Fibroblast of skin of right biceps (primary cell): Measurements from ENCODE around the gene SLC25A6.
A peak's percentile ranks its signal among the peaks of the same experiment; 100 is the strongest.
"Not testable (repeated sequence)": the region's sequence is repeated elsewhere in the genome, so short reads cannot be mapped to it uniquely, and the experiment has no call there.

Experiments used
- DNase-seq: peaks from one replicate; pipeline ENCODE4 v3.0.0-alpha.2; 2013

The SLC25A6 gene

DNA sequence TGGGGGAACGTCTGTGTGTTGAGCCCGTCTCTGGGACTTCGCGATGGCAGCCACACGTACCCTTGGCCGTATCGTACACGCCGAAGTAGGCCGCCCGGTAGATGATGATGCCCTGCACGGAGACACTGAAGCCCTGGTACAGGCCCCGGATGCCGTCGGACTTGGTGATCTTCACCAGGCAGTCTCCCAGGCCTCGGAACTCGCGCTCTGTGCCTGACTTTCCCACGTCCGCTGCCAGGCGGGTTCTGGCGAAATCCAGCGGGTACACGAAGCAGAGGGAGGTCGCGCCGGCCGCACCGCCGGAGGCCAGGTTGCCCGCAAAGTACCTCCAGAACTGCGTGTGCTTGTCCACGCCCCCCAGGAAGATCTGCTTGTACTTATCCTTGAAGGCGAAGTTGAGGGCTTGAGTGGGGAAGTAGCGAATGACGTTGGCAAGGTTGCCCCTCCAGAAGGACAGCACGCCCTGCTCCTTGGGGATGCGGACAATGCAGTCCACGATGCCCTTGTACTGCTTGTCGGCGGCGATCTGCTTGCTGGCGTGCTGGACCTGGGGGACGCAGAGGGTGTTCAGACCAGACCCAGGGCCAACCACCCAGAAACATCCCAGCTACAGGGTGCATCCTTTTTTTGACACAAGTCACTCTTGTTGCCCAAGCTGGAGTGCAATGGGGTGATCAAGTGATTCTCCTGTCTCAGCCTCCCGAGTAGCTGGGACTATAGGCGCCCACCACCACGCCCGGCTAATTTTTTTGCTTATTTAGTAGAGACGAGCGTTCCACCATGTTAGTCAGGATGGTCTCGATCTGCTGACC, 2.5 kb downstream of the SLC25A6 start:
- no peak for DNase-seq

DNA sequence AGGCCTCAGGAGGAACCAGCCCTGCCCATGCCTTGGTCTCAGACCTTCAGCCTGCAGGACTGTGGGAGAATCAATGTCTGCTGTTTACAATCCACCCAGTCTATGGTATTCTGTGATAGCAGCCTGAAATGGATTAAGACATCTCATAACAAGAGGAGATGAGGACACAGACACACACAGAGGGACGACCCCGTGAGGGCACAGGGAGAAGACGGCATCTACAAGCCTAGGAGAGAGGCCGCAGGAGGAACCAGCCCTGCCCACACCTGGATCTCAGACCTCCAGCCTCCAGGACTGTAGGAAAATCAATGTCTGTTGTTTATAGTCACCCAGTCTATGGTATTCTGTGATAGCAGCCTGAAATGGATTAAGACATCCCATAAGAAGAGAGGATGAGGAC, 3.3 kb downstream of the SLC25A6 start:
- no peak for DNase-seq

DNA sequence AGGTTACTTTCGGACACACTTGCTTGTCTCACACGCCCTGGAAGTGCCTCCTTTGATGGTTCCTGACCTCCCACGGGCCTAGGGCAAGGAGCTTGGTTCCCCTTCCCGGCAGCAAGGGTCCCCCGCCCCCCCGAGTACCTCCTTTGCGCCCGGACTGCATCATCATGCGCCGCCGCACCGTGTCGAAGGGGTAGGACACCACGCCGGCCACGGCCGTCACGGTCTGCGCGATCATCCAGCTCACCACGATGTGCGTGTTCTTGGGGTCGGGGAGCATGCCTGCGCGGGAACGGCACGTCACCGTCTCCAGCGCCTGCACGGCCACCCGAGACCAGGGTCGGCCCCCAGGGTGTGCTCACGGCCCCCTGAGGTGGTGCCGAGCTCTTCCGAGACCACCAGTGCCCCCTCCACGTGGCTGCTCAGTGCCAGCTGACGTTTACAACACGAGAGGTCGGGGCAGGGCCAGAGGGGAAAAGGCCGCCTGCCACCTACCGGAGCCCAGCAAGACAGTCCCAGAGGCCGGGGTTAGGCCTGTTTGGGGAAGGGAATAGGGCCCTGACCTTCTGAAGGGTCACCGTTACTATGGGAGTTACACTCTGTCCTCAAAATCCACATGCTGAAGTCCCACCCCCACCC, 4.7 kb downstream of the SLC25A6 start:
- DNase-seq, result no peak

DNA sequence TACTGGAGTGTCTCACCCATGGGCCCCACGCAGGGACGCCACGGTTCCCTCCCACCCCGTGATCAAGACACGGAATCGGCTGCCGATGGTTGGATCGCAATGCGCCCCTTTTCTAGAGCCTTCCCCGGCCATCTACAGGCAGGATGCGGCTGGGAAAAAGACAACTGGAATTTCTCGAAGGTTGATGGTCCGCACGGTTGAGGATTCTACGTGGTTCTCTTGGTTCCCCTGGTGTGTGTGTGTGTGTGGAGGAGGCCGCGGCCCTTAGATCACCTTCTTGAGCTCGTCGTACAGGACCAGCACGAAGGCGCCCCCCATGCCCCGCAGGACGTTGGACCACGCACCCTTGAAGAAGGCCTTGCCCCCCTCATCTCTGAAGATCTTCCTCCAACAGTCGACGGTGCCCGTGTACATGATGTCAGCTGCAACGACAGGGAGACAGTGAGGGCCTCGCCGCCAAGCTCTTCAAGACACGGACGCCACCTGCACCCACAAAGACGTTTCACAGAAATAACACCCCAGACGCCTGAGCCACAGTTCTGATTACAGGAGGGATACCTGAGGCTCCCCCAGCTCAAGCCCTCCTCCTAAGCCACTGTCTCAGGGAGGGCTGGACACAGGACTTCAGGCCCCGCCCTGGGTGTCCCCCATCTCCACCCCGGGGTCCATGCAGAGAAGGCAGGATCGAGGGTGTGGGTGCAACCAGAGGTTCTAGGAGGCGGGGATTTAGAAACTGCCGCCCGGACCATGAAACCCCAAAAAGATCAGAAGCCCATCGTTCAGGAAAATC, 5.4 kb downstream of the SLC25A6 start:
- no peak for DNase-seq

DNA sequence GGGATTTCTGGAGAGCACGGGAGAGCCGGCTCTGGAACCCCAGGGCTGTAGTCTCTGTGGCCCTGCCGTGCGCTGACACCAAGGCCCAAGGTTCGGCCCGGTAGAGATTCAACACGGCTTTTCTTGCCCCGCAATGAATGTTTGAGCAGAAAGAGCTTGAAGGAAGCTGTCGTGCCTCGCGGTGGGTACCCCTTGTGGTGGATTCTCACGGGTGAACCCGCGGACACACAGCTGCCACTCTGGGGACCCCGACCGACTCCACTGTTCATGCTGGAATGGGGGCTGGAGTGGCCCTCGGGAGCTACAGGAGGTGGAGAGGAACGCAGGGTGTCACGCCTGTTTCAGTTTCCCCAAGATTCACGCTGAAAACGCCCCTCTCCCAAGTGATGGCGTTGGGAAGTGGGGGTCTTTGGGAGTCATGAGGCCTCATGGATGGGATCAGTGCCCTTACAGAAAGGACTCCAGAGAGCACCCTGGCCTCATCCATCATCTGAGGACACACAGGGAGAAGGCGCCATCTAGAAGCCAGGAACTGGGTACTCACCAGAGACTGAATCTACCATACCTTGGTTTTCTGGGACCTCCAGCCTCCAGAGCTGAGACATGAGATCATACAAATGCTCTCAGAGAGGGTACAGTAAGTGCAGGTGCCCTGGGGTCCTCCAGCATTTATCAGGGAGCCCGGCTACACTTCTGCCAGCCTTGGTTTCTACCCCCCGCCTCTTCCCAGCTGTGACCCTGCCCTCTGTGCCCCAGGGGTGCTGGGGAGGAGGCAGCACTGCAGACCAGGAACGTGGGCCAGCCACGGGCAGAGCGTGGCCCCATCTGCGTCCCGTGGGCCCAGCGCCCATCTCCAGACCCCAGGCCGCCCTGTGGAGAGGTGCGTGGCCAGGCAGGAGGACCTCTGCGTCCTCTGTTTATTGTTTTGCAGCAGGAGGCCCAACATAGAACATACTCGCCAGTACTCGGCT, 6.4 kb downstream of the SLC25A6 start:
- no peak for DNase-seq

DNA sequence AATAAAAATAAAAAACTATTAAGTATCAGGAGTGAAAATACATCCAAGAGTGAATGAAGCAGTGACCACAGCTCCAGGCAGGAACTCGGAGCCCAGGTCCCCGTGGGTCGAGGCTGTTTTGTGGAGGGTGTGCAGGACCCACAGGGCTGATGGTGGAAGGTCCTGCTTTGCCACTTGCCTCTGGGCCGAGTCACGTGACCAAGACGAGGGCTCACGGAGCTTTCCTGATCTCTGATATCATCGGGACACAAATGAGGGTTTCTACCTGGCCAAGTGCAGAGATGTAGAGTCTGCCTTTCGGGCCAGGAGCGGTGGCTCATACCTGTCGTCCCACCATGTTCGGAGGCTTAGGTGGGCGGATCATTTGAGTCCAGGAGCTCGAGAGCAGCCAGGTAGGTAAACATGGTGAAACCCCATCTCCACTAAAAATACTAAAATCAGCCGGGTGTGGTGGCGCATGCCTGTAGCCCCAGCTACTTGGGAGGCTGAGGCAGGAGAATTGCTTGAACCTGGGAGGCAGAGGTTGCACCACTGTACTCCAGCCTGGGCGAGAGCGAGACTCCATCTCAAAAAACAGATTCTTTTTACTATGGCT, 7.2 kb downstream of the SLC25A6 start:
- no peak for DNase-seq

DNA sequence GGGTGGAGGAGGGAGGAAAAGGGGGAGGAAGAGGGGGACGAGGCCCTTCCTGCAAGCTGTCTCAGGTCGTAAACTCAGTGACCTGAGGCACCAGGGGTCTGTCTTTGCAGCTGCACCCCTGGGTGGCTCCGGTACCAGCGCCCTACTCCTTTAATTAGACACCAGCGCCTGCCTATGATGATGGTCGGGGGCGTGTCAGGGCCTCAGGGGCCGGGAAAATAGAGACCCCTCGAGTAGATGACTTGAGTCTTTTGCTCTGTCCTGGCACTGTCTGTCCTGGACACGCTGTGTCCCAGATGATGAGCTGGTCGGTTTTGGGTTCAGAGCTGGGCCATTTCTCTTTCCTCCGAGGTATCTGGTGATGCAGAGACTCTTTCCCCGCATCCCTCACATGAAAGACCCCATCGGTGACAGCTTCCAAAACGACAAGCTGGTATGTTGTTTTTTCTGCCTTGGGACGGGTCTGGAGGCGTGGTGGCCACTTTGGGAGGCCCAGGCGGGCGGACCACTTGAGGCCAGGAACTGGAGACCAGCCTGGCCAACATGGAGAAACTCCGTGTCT, 11.2 kb downstream of the SLC25A6 start:
- no peak for DNase-seq

DNA sequence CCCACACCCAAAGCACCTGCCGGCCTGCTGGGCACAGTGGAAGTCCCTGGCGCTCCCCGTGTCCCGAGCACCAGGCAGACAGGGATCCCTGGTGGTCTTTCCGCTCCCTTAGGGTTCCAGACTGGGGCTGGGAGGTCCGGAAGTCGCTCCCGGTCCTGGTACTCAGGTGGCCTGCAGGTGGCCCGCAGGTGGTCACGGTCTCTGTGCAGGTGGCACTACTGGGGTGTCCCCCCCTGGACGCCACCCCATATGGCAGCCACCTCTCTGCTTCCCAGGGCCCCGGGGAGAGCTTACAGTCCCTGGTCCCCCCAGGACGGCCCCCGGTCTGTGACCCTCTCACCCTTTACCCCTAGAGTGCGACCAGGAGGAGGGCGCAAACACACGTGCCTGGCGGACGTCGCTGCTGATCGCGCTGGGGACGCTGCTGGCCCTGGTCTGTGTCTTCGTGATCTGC, 13.6 kb downstream of the SLC25A6 start:
- DNase-seq, result no peak

DNA sequence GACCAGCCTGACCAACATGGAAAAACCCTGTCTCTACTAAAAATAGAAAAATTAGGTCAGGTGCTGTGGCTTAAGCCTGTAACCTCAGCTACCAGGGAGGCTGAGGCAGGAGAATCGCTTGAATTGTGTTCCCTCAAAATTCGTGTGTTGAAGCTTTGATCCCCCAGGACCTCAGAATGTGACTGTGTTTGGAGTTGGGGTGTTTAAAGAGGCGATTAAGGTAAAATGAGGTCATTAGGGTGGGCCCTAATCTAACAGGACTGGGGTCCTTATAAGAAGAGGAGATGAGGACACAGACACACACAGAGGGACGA, 23.6 kb downstream of the SLC25A6 start:
- DNase-seq, result no peak

DNA sequence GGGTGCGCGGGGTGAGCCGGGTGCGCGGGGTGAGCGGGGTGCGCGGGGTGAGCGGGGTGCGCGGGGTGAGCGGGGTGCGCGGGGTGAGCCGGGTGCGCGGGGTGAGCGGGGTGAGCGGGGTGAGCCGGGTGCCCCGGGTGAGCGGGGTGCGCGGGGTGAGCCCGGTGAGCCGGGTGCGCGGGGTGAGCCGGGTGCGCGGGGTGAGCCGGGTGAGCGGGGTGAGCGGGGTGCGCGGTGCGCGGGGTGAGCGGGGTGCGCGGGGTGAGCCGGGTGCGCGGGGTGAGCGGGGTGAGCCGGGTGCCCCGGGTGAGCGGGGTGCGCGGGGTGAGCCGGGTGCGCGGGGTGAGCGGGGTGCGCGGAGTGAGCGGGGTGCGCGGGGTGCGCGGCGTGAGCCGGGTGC, 25.6 kb downstream of the SLC25A6 start:
- DNase-seq, result not testable (repeated sequence)

DNA sequence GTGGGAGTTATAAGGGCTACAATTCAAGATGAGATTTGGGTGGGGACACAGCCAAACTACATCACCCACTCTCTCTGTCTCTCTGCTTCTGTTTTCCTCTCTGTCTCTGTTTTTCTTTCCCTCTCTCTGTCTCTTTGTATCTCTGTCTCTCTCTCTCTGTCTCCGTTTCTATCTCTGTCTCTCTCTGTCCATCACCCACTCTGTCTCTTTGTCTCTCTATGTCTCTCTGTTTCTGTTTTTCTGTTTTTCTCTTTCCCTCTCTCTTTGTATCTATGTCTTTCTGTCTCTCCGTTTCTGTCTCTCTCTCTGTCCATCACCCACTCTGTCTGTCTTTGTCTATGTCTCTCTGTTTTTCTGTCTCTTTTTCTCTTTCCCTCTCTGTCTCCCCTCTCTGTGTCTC, 30.0 kb downstream of the SLC25A6 start:
- no peak for DNase-seq

DNA sequence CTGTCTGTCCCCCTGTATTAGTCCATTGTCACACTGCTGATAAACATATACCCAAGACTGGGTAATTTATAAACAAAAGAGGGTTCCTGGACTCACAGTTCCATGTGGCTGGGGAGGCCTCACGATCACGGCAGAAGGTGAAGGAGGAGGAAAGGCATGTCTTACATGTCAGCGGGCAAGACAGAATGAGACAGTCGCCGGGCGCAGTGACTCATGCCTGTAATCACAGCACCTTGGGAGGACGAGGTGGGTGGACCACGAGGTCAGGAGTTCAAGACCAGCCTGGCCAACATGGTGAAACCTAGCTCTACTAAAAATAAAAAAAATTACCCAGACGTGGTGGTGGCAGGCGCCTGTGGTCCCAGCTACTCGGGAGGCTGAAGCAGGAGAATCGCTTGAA, 30.6 kb downstream of the SLC25A6 start:
- peak; percentile 37 for DNase-seq

DNA sequence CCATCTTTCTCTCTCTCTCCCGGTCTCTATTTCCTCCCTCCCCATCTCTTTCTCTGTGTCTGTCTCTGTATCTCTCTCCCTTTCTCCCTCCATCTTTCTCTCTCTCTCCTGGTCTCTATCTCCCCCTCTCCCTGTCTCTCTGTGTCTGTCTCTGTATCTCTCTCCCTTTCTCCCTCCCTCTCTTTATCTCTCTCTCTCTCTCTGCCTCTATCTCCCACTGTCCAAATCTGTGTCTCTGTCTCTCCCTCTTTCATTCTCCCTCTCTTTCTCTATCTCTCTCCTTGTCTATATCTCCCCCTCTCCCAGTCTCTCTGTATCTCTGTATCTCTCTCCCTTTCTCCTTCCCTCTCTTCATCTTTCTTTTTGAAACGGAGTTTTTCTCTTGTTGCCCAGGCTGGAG, 31.7 kb downstream of the SLC25A6 start:
- DNase-seq, result no peak

DNA sequence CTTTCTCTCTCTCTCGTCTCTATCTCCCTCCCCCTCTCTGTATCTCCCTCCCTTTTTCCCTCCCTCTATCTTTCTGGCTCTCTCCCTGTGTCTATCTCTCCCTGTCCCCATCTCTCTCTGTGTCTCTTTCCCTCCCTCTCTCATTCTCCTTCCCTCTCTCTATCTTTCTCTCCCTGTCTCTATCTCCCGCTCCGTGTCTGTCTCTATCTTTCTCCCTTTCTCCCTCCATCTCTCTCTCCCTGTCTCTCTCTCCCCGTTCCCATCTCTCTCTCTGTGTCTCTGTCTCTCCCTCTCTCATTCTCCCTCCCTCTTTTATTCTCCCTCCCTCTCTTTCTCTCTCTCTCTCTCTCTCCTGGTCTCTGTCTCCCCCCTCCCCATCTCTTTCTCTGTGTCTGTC, 32.4 kb downstream of the SLC25A6 start:
- no peak for DNase-seq

DNA sequence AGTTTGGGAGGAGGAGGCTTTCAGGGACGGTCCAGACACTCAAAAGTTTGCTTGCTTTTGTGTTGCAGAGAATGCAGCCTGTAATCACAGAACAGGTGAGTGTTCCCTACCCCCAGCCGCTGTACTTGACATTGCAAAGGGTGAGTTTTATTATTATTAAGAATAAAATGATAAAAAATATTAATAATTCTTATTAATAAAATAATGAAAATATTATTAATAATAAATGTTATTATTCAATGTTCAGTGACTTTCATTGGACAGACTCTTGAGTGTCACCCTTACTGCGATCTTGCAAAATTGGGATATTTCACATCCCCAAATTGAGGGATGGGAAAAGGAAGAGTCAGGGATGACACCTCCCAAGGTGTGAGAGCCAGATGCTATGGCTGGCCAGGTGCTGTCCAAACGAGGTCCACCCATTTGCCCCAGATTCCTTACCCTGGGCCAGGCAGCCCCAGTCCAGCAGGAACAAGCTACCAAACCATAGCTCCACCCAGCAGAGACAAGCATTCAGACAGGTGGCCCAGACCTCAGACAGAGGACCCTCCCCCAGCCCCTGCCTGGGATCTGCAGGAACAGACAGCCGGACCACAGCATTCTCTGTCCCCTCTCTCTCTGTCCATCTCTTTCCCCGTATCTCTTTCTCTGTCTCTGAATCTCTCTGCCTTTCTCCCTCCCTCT, 33.0 kb downstream of the SLC25A6 start:
- DNase-seq, result no peak

DNA sequence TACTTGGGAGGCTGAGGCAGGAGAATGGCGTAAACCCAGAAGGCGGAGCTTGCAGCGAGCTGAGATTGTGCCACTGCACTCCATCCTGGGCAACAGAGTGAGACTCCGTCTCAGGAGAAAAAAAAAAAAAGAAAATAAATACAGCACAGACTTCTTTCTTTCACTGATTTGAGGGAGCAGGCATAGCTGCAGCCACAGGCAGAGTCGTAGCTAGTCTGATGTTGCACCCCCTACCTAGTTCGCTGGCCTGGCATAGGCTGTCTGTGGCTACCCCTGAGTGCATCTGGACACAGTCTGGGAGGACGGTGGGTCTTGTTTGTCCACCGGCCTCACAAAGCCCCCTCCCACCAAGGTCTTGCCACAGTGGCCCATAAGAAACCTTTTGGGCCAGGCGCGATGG, 33.9 kb downstream of the SLC25A6 start:
- DNase-seq, result no peak

DNA sequence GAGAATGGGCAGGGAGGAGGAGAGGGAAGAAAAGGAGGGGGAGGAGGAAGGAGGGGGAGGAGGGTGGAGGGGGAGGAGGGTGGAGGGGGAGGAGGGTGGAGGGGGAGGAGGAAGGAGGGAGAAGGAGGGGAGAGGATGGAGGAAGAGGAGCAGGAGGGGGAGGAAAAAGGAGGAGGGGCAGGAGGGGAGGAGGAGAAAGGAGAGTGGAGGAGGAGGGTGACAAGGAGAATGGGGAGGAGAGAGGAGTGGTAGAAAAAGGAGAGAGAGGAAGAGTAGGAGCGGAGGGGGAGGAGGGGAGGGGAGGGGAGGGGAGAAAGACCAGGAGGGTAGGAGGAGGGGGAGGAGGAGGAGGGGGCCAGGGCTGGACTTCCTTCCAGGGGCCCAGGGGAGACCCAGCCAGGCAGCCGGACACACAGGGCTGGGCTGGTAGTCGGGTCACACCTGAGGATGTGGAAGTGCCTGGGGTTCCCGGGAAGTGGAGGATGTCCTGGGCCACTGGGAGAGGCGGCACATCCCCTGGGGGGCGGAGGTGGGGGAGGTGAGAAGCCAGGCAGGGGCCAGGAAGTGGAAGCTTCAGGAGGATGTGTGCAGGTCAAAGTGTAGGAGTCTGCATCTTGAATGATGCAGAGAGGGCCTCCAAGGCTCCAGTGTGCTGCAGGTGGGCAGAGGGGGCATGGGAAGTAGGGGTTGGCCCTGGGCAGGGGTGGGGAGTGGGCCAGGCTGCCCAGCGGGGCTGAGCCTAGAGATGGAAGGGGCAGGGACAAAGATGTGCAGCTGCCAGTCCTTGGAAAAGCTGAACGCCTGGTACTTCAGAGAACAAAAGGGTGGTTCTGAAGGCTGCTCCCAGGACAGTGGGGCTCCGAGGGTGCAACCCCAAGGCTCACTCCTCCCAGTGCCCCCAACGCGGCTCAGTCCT, 36.5 kb downstream of the SLC25A6 start:
- DNase-seq, result no peak

DNA sequence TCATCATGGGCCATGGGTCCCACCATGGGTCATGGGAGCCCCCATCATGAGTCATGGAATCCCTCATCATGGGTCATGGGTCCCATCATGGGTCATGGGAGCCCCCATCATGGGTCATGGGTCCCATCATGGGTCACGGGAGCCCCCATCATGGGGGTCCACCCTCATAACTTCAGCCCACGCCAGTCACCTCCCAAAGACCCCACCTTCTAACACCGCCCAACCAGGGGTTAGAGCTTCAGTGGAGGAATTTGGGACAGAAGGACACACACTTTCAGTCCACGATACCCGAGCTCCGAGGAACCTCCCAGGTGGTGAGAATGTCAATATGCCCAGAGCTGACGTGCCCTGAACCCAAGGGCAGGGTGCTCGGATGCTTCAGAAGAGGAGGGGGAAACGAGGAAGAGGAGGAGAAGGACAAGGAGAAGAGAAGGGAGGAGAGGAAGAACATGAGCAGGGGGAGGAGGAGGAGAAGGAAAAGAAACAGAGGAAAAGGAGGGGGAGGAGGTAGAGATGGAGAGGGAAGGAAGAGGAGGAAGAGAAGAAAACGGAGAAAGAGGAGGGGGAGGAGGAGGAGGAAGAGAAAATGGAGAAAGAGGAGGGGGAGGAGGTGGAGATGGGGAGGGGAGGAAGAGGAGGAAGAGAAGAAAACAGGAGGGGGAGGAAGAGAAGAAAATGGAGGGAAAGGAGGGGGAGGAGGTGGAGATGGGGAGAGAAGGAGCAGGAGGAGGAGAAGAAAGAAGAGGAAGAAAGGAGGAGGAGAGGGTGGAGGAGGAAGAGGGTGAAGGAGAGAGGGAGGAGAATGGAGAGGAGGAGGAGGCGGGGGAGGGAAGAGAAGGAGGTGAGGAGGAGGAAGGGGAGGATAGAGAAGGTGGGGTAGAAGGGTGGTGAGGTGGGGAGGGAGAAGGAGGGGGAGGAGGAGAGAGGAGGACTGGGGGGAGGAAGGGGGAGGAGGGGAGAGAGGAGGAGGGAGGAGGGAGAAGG, 37.6 kb downstream of the SLC25A6 start:
- DNase-seq, result no peak
